K562 (cell line): Measurements from ENCODE around the gene FOXP4. TPM values are rescaled to one million over a fixed set of nuclear protein-coding genes. Genes with fewer than 3 reads are reported as not detected.

Source experiments
- ATAC-seq: fragments of 200-7000 bp; cut with Tn5 transposase; 3 replicates; pipeline ENCODE4 v1.9.1; 2020; ENCODE audit warnings: moderate library complexity
- BruUV-seq: library from RNA; stranded (reverse); fragments of 400-500 nt; replicated peaks from 2 replicates; lab custom pipeline; 2021; lab: Mats Ljungman, UMichigan
- CTCF ChIA-PET: fragments of 300-600 bp; formaldehyde crosslinking; extraction: SDS; loops from one replicate; lab custom pipeline; 2021; ENCODE audit warnings: low intra/inter-chr PET ratio; lab: Yijun Ruan, JAX
- POLR2A ChIA-PET: fragments of 300-600, 350-650 bp; sonication (Branson Sonifier 250); formaldehyde crosslinking; extraction: SDS; loops from one replicate; lab custom pipeline; 2021; ENCODE audit warnings: antibody characterized with exemption, inconsistent platforms; lab: Yijun Ruan, JAX
- DNase-seq, 4 experiments: peaks; one replicate each; pipeline versions ENCODE4 v3.0.0 to v3.0.0-alpha.2; 2011 to 2018; ENCODE audit warnings: low spot score in 3 of 4, mixed read lengths in 3 of 4; ENCODE audit errors: extremely low read depth in 1 of 4
- FAIRE-seq: peaks from 2 replicates; lab custom pipeline; 2011; peaks lifted over from hg19 to GRCh38; lab: Jason Lieb, UNC
- H2AFZ ChIP-seq: 2 replicates; pipeline ENCODE4 v1.6.0; 2011; ENCODE audit warnings: low read depth, low read length, control low read depth, inconsistent platforms
- H3K27ac ChIP-seq: fragments of 200-600 bp; 3 replicates; pipeline ENCODE4 v1.8.0; 2011; ENCODE audit warnings: low read depth, mild to moderate bottlenecking, control low read depth, inconsistent platforms, low read length, moderate library complexity, mixed read lengths; ENCODE audit errors: extremely low read depth
- H3K27me3 ChIP-seq, 2 experiments: fragments of 300-600 bp in 1 of 2; 2 replicates in 1 of 2; 3 replicates in 1 of 2; pipeline versions ENCODE4 v1.6.0 to v1.8.0; 2011; ENCODE audit warnings: inconsistent platforms in 2 of 2, low read length in 2 of 2, mild to moderate bottlenecking in 1 of 2, mixed read lengths in 1 of 2, moderate library complexity in 1 of 2; ENCODE audit not compliant: control insufficient read depth in 2 of 2, insufficient read depth in 2 of 2
- H3K36me3 ChIP-seq: fragments of 300-600 bp; 3 replicates; pipeline ENCODE4 v1.8.0; 2011; ENCODE audit warnings: mild to moderate bottlenecking, low read length, inconsistent platforms; ENCODE audit not compliant: control insufficient read depth, insufficient read depth
- H3K4me1 ChIP-seq, 2 experiments: fragments of 200-600 bp in 1 of 2; replicated peaks in 1 of 2; 2 replicates in 1 of 2; 3 replicates in 1 of 2; pipeline versions ENCODE4 v1.5.1 to v1.8.0; 2011; ENCODE audit warnings: inconsistent platforms in 2 of 2, low read length in 2 of 2, mild to moderate bottlenecking in 1 of 2, mixed read lengths in 1 of 2, moderate library complexity in 1 of 2; ENCODE audit not compliant: control insufficient read depth in 2 of 2, insufficient read depth in 2 of 2
- H3K4me2 ChIP-seq: 2 replicates; pipeline ENCODE4 v1.6.1; 2011; ENCODE audit warnings: low read length, control low read depth, inconsistent platforms, mixed read lengths; ENCODE audit not compliant: insufficient read depth
- H3K4me3 ChIP-seq: fragments of 200-600 bp; sonication (generic), shearing (Covaris generic); 2 replicates; pipeline ENCODE4 v1.5.1; 2016; ENCODE audit warnings: control low read depth, inconsistent platforms
- H3K79me2 ChIP-seq: fragments of 200-600 bp; 3 replicates; pipeline ENCODE4 v1.8.0; 2011; ENCODE audit warnings: low read length, inconsistent platforms; ENCODE audit not compliant: control insufficient read depth, insufficient read depth
- H3K9ac ChIP-seq, 2 experiments: 2 replicates each; pipeline versions ENCODE4 v1.6.0 to v1.6.1; 2011; ENCODE audit warnings: low read depth in 2 of 2, low read length in 2 of 2, control low read depth in 1 of 2, inconsistent platforms in 1 of 2, mild to moderate bottlenecking in 1 of 2, mixed read lengths in 1 of 2; ENCODE audit not compliant: insufficient read depth in 1 of 2
- H3K9me1 ChIP-seq: one replicate; pipeline ENCODE4 v1.6.0; 2011; ENCODE audit warnings: inconsistent platforms, mild to moderate bottlenecking, low read length, moderate library complexity; ENCODE audit not compliant: control insufficient read depth, insufficient read depth
- H3K9me3 ChIP-seq: replicated peaks from 2 replicates; pipeline ENCODE4 v1.5.1; 2011; ENCODE audit warnings: low read depth, low read length, inconsistent platforms; ENCODE audit not compliant: control insufficient read depth, insufficient read depth
- H4K20me1 ChIP-seq: replicated peaks from 2 replicates; pipeline ENCODE4 v1.6.1; 2011; ENCODE audit warnings: low read length, inconsistent platforms, mixed read lengths; ENCODE audit not compliant: control insufficient read depth, insufficient read depth
- ARID2 ChIP-seq: fragments of 450-650 bp; IDR thresholded peaks from 2 replicates; pipeline ENCODE4 v1.6.1; 2017; ENCODE audit warnings: antibody characterized with exemption, mild to moderate bottlenecking
- ARNT ChIP-seq, 2 experiments: fragments of 450-650 bp; IDR thresholded peaks; 2 replicates each; pipeline ENCODE4 v1.6.1; 2016; ENCODE audit warnings: mild to moderate bottlenecking in 1 of 2
- CBX1 ChIP-seq: sonication (generic); IDR thresholded peaks from 2 replicates; pipeline ENCODE4 v1.6.1; 2016; ENCODE audit warnings: antibody characterized with exemption, low read depth, mild to moderate bottlenecking
- CBX5 ChIP-seq: IDR thresholded peaks from 2 replicates; pipeline ENCODE4 v1.6.1; 2014; ENCODE audit warnings: low read depth, borderline replicate concordance
- CTCF ChIP-seq, 3 experiments: IDR thresholded peaks in 2 of 3; conservative IDR thresholded peaks in 1 of 3; 2 replicates each; pipeline ENCODE4 v1.5.1; 2011 to 2012; ENCODE audit warnings: low read length in 3 of 3, mild to moderate bottlenecking in 3 of 3, control low read depth in 2 of 3, improper control_type of control experiment in 1 of 3, inconsistent platforms in 1 of 3, low read depth in 1 of 3, mixed read lengths in 1 of 3, moderate library complexity in 1 of 3; ENCODE audit not compliant: insufficient read depth in 2 of 3
- ELF2 ChIP-seq: fragments of 250-450 bp; sonication (Bioruptor Pico); IDR thresholded peaks from 2 replicates; pipeline ENCODE4 v1.5.0; 2021; ENCODE audit warnings: mild to moderate bottlenecking
- EP300 ChIP-seq: IDR thresholded peaks from 2 replicates; pipeline ENCODE4 v1.6.1; 2012; ENCODE audit warnings: low read length, improper control_type of control experiment
- ESRRB ChIP-seq: fragments of 250-450 bp; sonication (Bioruptor Pico); IDR thresholded peaks from 2 replicates; pipeline ENCODE4 v1.5.0; 2020; ENCODE audit warnings: mild to moderate bottlenecking, moderate library complexity, borderline replicate concordance
- ETV1 ChIP-seq: fragments of 450-650 bp; conservative IDR thresholded peaks from 2 replicates; pipeline ENCODE4 v1.6.1; 2016; ENCODE audit warnings: missing genetic modification characterization, control low read depth, low read depth, missing compliant biosample characterization
- IFI16 ChIP-seq: fragments of 250-450 bp; sonication (Bioruptor Pico); IDR thresholded peaks from 2 replicates; pipeline ENCODE4 v2.1.2; 2022; ENCODE audit warnings: mild to moderate bottlenecking, inconsistent platforms
- MTA2 ChIP-seq: fragments of 450-650 bp; IDR thresholded peaks from 2 replicates; pipeline ENCODE4 v1.6.1; 2016; ENCODE audit warnings: low read depth
- PURB ChIP-seq: sonication (generic); formaldehyde crosslinking; IDR thresholded peaks from 2 replicates; pipeline ENCODE4 v1.9.0; 2021; ENCODE audit warnings: low read depth, mild to moderate bottlenecking, missing genetic modification reagents
- RNF219 ChIP-seq: fragments of 250-450 bp; sonication (Bioruptor Pico); IDR thresholded peaks from 2 replicates; pipeline ENCODE4 v1.5.0; 2022; ENCODE audit warnings: mild to moderate bottlenecking
- SMARCA5 ChIP-seq: fragments of 450-650 bp; IDR thresholded peaks from 2 replicates; pipeline ENCODE4 v1.6.1; 2016
- SRSF3 ChIP-seq: fragments of 200-400 bp; formaldehyde crosslinking; IDR thresholded peaks from 2 replicates; pipeline ENCODE4 v1.6.1; 2016; ENCODE audit warnings: mild to moderate bottlenecking, low read length, moderate library complexity; ENCODE audit not compliant: insufficient read depth
- ZBTB17 ChIP-seq: fragments of 450-650 bp; formaldehyde crosslinking; IDR thresholded peaks from 2 replicates; pipeline ENCODE4 v1.4.0; 2020; ENCODE audit warnings: mild to moderate bottlenecking
- ZNF121 ChIP-seq: sonication (generic); formaldehyde crosslinking; conservative IDR thresholded peaks from 2 replicates; pipeline ENCODE4 v1.8.0; 2022; ENCODE audit warnings: missing genetic modification reagents
- ZNF124 ChIP-seq: sonication (generic); formaldehyde crosslinking; IDR thresholded peaks from 2 replicates; pipeline ENCODE4 v1.8.1; 2022; ENCODE audit warnings: missing genetic modification reagents
- ZNF143 ChIP-seq: sonication (generic); formaldehyde crosslinking; IDR thresholded peaks from 2 replicates; pipeline ENCODE4 v1.9.0; 2022; ENCODE audit warnings: mild to moderate bottlenecking, missing genetic modification reagents
- ZNF282 ChIP-seq: sonication (generic); formaldehyde crosslinking; IDR thresholded peaks from 2 replicates; pipeline ENCODE4 v1.8.1; 2023; ENCODE audit warnings: missing genetic modification reagents
- ZNF764 ChIP-seq: fragments of 250-450 bp; sonication (Bioruptor Pico); IDR thresholded peaks from 2 replicates; pipeline ENCODE4 v1.4.0; 2020; ENCODE audit warnings: low read depth, mild to moderate bottlenecking, moderate library complexity
- ZNF79 ChIP-seq: fragments of 250-450 bp; sonication (Bioruptor Pico); IDR thresholded peaks from 2 replicates; pipeline ENCODE4 v1.4.0; 2020; ENCODE audit warnings: low read depth, mild to moderate bottlenecking, moderate library complexity
- WGBS: fragments of 100-300 bp; shearing (Covaris generic); methylation state at CpG from one replicate; pipeline ENCODE4 v1.1.6; 2016; ENCODE audit warnings: low coverage, mixed read lengths; ENCODE audit not compliant: insufficient coverage; ENCODE audit errors: missing lambda C conversion rate; 5-methylcytosine and 5-hydroxymethylcytosine counted together
- in situ Hi-C: fragments of 300-500 bp; cut with MboI; formaldehyde crosslinking; loops from 4 replicates; pipeline ENCODE4 v1.15.0; 2018; ENCODE audit warnings: inconsistent platforms, mixed read lengths
- intact Hi-C: fragments of 100-400 bp; cut with micrococcal nuclease; formaldehyde crosslinking; loops from 2 replicates; pipeline ENCODE4 v1.14.2; 2022
- polyA plus RNA-seq, 8 experiments: library from polyadenylated mRNA; depleted of rRNA in 4 of 8; stranded (reverse) in 5 of 8; unstranded in 3 of 8; fragments of >200 nt; fragmentation: Nextera tagmentation in 2 of 8; fragmentation: Illumina TruSeq in 1 of 8; extraction: Ambion mirVana in 2 of 8; extraction: Trizol in 1 of 8; gene quantifications; 2 replicates each; pipeline versions ENCODE4 v1.2.1 to v1.2.3, GENCODE V29; 2011 to 2014; ENCODE audit warnings: inconsistent platforms in 1 of 8, missing spikeins in 1 of 8
- total RNA-seq, 7 experiments: library from RNA; depleted of rRNA in 6 of 7; stranded (reverse); fragments of >200 nt in 6 of 7; fragmentation: Illumina TruSeq in 2 of 7; extraction: Trizol in 2 of 7; gene quantifications; 2 replicates each; pipeline versions ENCODE4 v1.2.1 to v1.2.3, GENCODE V29; 2011 to 2021; ENCODE audit warnings: low replicate concordance in 1 of 7

Gene FOXP4
- total and polyA plus RNA-seq, 9 of the 15 experiments (the other 6 are each of a cell fraction or from before 2014, with no cell fraction given) = 0.11 to 29.4 (median 2.3) TPM

DNA sequence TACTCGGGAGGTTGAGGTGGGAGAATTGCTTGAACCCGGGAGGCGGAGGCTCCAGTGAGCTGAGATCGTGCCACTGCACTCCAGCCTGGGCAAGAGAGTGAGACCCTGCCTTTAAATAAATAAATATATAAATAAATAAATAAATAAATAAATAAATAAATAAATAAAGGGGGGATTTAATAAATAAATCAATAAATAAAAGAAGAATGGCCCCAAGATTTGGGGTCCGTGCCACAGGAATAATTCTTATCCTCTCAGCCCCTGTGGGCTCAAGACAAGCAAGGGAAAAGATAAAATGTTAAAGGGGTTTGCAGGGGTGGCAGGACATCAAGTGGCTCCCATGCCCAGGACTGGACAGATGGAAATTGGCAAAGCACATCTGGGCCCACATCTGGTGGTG lies 60.9 kb downstream of the FOXP4 start (continued):
- no peak; the same call in 1 of the 2 replicates for TF ChIP-seq ZNF121 (CRISPR knock-in tag)
- no peak for TF ChIP-seq SRSF3
- no peak for TF ChIP-seq ZNF282 (CRISPR knock-in tag)
- no peak for TF ChIP-seq MTA2
- TF ChIP-seq IFI16 (CRISPR knock-in tag) = no peak
- TF ChIP-seq CBX5 = no peak

- Histone ChIP-seq H3K27me3 (peaks cover 29 to 47% of the 10 kb centered on the region in 2 experiments; a peak in 3 of 5 replicates), H3K4me1 (no peaks in the 10 kb centered on the region; a peak in 1 of 5 replicates), H3K79me2 (no peaks in the 10 kb centered on the region), H3K9ac (no peak overlapping the region), H2AFZ (no peak overlapping the region), H3K4me2 (no peak overlapping the region), H3K36me3 (no peaks in the 10 kb centered on the region), H3K4me3 (no peak overlapping the region), H3K9me1 (no peaks in the 10 kb centered on the region), H4K20me1 (no peaks in the 10 kb centered on the region), H3K9me3 (no peaks in the 10 kb centered on the region; the same call in 1 of the 2 replicates), H3K27ac (no peak overlapping the region)
- FAIRE-seq (no peak), ATAC-seq (peak; percentile 37; the same call in 2 of the 3 replicates), DNase-seq (no peak)
- ChIA-PET POLR2A (interaction anchor here (1.5 kb wide), 1 partner anchor 11 kb away, joined by 6 read pairs; no protein-coding TSS in a partner anchor), CTCF (no interaction called here)
- intact Hi-C loops = no loop called here
- WGBS = 4% methylated on average over 9 of the region's 9 CpGs
- in situ Hi-C loops = no loop called here
- BruUV-seq = no TSS peak
- TF ChIP-seq ZNF79 (CRISPR knock-in tag) (no peak), EP300 (no peak), ZBTB17 (CRISPR knock-in tag) (no peak), ZNF143 (CRISPR knock-in tag) (no peak), ETV1 (tag) (no peak), RNF219 (CRISPR knock-in tag) (no peak), SMARCA5 (no peak), ZNF764 (CRISPR knock-in tag) (no peak), CTCF (IDR thresholded peaks at IDR 0.05 in 2 of 3, conservative IDR thresholded peaks at IDR 0.05 in 1 of 3; ENCODE audit: insufficient read depth in 2 of 3, low read depth in 1 of 3, low read length in 3 of 3) (no peak), ESRRB (no peak), ZNF124 (CRISPR knock-in tag) (no peak), CBX1 (no peak), PURB (CRISPR knock-in tag) (no peak), ARNT (IDR thresholded peaks at IDR 0.05) (no peak), ARID2 (no peak), ELF2 (CRISPR knock-in tag) (no peak)
Observed at GRCh38 chr6:41607736-41608135, 61.6 kb downstream of the FOXP4 start.
